Gastroesophageal sphincter (tissue), 4 donors: ENCODE results near the gene MEGF11. TPM values are rescaled to one million over a fixed set of nuclear protein-coding genes. Genes with fewer than 3 reads are reported as not detected.

ENCODE experiments used
- ATAC-seq: fragments of 150-250 bp; one replicate; pipeline ENCODE4 v1.9.1; 2016; ENCODE audit warnings: mild to moderate bottlenecking, moderate library complexity
- H3K27ac ChIP-seq, 4 donors: fragments of 200-600 bp; sonication (generic) in 3 of 4; 1 replicate in 3 of 4; 2 replicates in 1 of 4; pipeline ENCODE4 v1.5.1; 2016 to 2019
- H3K27me3 ChIP-seq: fragments of 200-600 bp; sonication (generic); one replicate; pipeline ENCODE4 v1.5.1; 2019
- H3K36me3 ChIP-seq, 2 donors: fragments of 200-600 bp; sonication (generic); one replicate each; pipeline ENCODE4 v1.5.1; 2019; ENCODE audit warnings: control low read depth in 1 of 2
- H3K4me1 ChIP-seq, 3 donors: fragments of 200-600 bp; sonication (generic); 1 replicate in 2 of 3; 2 replicates in 1 of 3; pipeline ENCODE4 v1.5.1; 2016 to 2019; ENCODE audit warnings: control low read depth in 2 of 3
- H3K4me3 ChIP-seq, 2 donors: fragments of 200-600 bp; sonication (generic); one replicate each; pipeline ENCODE4 v1.5.1; 2019; ENCODE audit warnings: mild to moderate bottlenecking in 1 of 2, moderate library complexity in 1 of 2
- H3K9me3 ChIP-seq, 3 donors: fragments of 200-600 bp; sonication (generic); one replicate each; pipeline ENCODE4 v1.5.1; 2017 to 2019; ENCODE audit warnings: control low read depth in 2 of 3
- CTCF ChIP-seq, 4 experiments: fragments of 200-600 bp in 2 of 4; fragments of 450-650 bp in 2 of 4; sonication (generic) in 1 of 4; IDR thresholded peaks; one replicate each; pipeline ENCODE4 v1.5.1; 2017 to 2019; ENCODE audit warnings: antibody characterized with exemption in 4 of 4, mild to moderate bottlenecking in 2 of 4, moderate library complexity in 2 of 4
- EP300 ChIP-seq: sonication (generic); formaldehyde crosslinking; IDR thresholded peaks from one replicate; pipeline ENCODE4 v1.6.1; 2017; ENCODE audit warnings: antibody characterized with exemption, mild to moderate bottlenecking
- POLR2A ChIP-seq, 2 donors: fragments of 450-650 bp; IDR thresholded peaks; one replicate each; pipeline ENCODE4 v1.6.1; 2017; ENCODE audit warnings: antibody characterized with exemption in 2 of 2, mild to moderate bottlenecking in 2 of 2, moderate library complexity in 1 of 2
- POLR2AphosphoS5 ChIP-seq: sonication (generic); formaldehyde crosslinking; IDR thresholded peaks from one replicate; pipeline ENCODE4 v1.6.1; 2017; ENCODE audit warnings: antibody characterized with exemption
- WGBS, 2 donors: methylation state at CpG; one replicate each; pipeline ENCODE4 v1.1.5; 2018; ENCODE audit warnings: low coverage in 1 of 2; 5-methylcytosine and 5-hydroxymethylcytosine counted together
- total RNA-seq, 4 donors: library from RNA; depleted of rRNA; stranded (reverse); fragments of >200 nt; gene quantifications; one replicate each; pipeline ENCODE4 v1.1.0, GENCODE V29; 2016

Gene MEGF11
- total RNA-seq, 4 donors from 2014 or later: 0.08 TPM; not detected in 3

- no peaks in the 10 kb centered on the region for H3K9me3 ChIP-seq
- WGBS, 2 donors: 100% methylated on average over 1 of the region's 1 CpG; no CpG with 5 or more reads in 1 of the 2 donors
- no peaks in the 10 kb centered on the region for H3K36me3 ChIP-seq
- H3K27ac ChIP-seq: no peak overlapping the region
- ATAC-seq: no peak
- H3K4me3 ChIP-seq: no peak overlapping the region
- TF ChIP-seq CTCF (IDR thresholded peaks at IDR 0.05) (no peak), POLR2AphosphoS5 (no peak), EP300 (no peak), POLR2A (IDR thresholded peaks at IDR 0.05) (no peak)
- no peaks in the 10 kb centered on the region for H3K4me1 ChIP-seq
- H3K27me3 ChIP-seq: no peaks in the 10 kb centered on the region
These were observed 326.7 kb downstream of the MEGF11 start for GRCh38 chr15:65926899-65927298.

- H3K27me3 ChIP-seq: no peaks in the 10 kb centered on the region
- H3K9me3 ChIP-seq: no peaks in the 10 kb centered on the region
- TF ChIP-seq EP300 (no peak), POLR2AphosphoS5 (no peak), CTCF (IDR thresholded peaks at IDR 0.05) (no peak), POLR2A (IDR thresholded peaks at IDR 0.05) (no peak)
- H3K36me3 ChIP-seq: no peaks in the 10 kb centered on the region
- ATAC-seq: no peak
- no peak overlapping the region for H3K27ac ChIP-seq
- no peaks in the 10 kb centered on the region for H3K4me1 ChIP-seq
- WGBS, 2 donors: 83 to 100% methylated on average over 1 of the region's 1 CpG
- no peak overlapping the region for H3K4me3 ChIP-seq
These were observed 327.1 kb downstream of the MEGF11 start for GRCh38 chr15:65926459-65926858.

GRCh38 chr15:65925338-65925737 is 328.2 kb downstream of the MEGF11 start:
- no peaks in the 10 kb centered on the region for H3K36me3 ChIP-seq
- WGBS, 2 donors: 67 to 100% methylated on average over 1 of the region's 1 CpG
- no peaks in the 10 kb centered on the region for H3K4me1 ChIP-seq
- H3K27me3 ChIP-seq: no peaks in the 10 kb centered on the region
- no peak for ATAC-seq
- H3K27ac ChIP-seq: no peak overlapping the region
- no peak for TF ChIP-seq POLR2A (IDR thresholded peaks at IDR 0.05)
- no peak for TF ChIP-seq POLR2AphosphoS5
- no peak for TF ChIP-seq EP300
- TF ChIP-seq CTCF (IDR thresholded peaks at IDR 0.05): no peak
- H3K4me3 ChIP-seq: no peak overlapping the region
- no peaks in the 10 kb centered on the region for H3K9me3 ChIP-seq

DNA sequence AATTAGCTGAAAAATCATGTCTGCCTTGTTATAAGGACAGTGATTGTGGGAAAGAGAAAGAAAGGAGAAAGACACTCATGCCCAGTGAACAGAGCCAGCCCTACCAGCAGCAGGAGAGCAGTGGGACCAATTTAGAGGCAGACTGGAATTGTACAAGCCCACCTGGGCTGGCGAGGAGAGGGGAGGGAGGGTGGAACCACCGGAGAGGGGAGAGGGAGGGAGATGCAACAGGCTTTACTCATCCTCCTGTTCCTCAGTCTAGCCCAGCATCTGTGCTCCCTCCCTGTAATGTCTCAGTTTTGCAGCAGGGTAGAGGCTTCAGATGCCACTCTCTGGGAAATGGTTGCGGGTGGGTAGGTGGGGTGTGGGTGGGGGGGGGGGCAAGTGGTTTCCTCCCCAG is 329.5 kb downstream of the MEGF11 start:
- WGBS, 2 donors: 75% methylated on average over 3 of the region's 3 CpGs; no CpG with 5 or more reads in 1 of the 2 donors
- H3K4me1 ChIP-seq: no peaks in the 10 kb centered on the region
- H3K27ac ChIP-seq: no peak overlapping the region
- TF ChIP-seq EP300: no peak
- no peak for TF ChIP-seq CTCF (IDR thresholded peaks at IDR 0.05)
- no peak for TF ChIP-seq POLR2A (IDR thresholded peaks at IDR 0.05)
- no peak for TF ChIP-seq POLR2AphosphoS5
- no peaks in the 10 kb centered on the region for H3K27me3 ChIP-seq
- ATAC-seq: no peak
- no peaks in the 10 kb centered on the region for H3K9me3 ChIP-seq
- no peaks in the 10 kb centered on the region for H3K36me3 ChIP-seq
- H3K4me3 ChIP-seq: no peak overlapping the region

GRCh38 chr15:65923264-65923663 is 330.3 kb downstream of the MEGF11 start:
- TF ChIP-seq POLR2AphosphoS5 (no peak), CTCF (IDR thresholded peaks at IDR 0.05) (no peak), POLR2A (IDR thresholded peaks at IDR 0.05) (no peak), EP300 (no peak)
- H3K4me1 ChIP-seq: no peaks in the 10 kb centered on the region
- ATAC-seq: no peak
- H3K4me3 ChIP-seq: no peak overlapping the region
- 67 to 68% methylated on average over 3 to 4 of the region's 5 CpGs for WGBS, 2 donors
- no peak overlapping the region for H3K27ac ChIP-seq
- no peaks in the 10 kb centered on the region for H3K36me3 ChIP-seq
- H3K9me3 ChIP-seq: no peaks in the 10 kb centered on the region
- H3K27me3 ChIP-seq: no peaks in the 10 kb centered on the region
